Measurements from ENCODE around the gene TNS3. TPM values are rescaled to one million over a fixed set of nuclear protein-coding genes. Genes with fewer than 3 reads are reported as not detected.

Gene TNS3
- total RNA-seq, 2 experiments from 2014 or later = 0.12 to 0.19 TPM

DNA sequence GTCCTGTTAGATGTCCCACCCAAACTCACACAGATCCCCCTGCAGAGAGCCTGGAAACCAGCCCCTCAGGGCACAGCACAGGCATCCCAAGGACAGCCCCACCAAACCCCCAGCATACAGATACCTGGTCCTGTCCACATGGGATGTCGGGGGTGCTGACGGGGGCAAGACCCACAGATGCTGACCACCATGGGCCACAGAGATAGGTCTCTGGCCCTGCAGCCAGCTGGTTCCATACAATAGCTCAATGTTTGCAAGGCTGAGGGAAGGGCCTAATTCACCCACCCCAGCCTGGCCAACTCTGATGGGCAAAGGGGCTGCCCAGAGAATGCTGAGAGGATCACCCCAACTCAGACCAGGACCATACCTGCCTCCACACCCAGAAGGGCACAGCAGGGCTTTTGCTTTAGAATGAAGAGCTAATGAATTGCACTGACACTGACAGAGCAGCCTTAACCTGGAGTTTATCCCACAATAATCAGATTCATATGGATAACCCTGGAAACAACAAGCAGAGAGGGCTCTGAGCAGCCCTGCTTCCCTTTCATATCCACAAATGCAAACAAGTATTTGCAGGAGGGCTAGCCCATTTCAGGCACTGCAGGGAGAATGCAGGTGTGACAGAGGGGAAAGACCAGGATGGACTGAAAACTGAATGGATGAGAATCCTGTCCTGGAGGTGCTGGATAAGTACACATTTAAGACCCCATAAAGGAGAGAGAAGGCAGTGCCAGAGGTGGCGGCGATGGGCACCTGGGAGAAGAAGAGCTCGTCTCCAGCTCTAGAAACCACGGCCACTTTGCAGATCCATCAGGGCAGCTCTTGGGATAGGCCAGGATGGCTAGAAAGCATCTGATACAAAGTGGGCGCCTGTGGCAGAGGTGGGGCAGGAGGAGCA lies 126.7 kb downstream of the TNS3 start:
- no peaks in the 10 kb centered on the region for H3K9me3 Mint-ChIP-seq
- CTCF ChIA-PET = no interaction called here

GRCh38 chr7:47454069-47454973 lies 127.6 kb downstream of the TNS3 start:
- Mint-ChIP-seq H3K36me3 (ENCODE audit: low read depth) (no peaks in the 10 kb centered on the region), H3K27me3 (ENCODE audit: low read depth) (no peaks in the 10 kb centered on the region), H3K4me3 (no peak overlapping the region), H3K27ac (no peak overlapping the region), H3K4me1 (ENCODE audit: low read depth) (no peaks in the 10 kb centered on the region), H3K9me3 (no peaks in the 10 kb centered on the region)
- intact Hi-C loops (cut with micrococcal nuclease) = no loop called here
- no peak for DNase-seq
- CTCF ChIA-PET = no interaction called here

More for the DNA sequence above, 126.7 kb downstream of the TNS3 start:
- intact Hi-C loops (cut with micrococcal nuclease) = no loop called here
- no peaks in the 10 kb centered on the region for H3K36me3 Mint-ChIP-seq (ENCODE audit: low read depth)
- no peaks in the 10 kb centered on the region for H3K27me3 Mint-ChIP-seq (ENCODE audit: low read depth)
- H3K27ac Mint-ChIP-seq = no peak overlapping the region
- no peaks in the 10 kb centered on the region for H3K4me1 Mint-ChIP-seq (ENCODE audit: low read depth)
- H3K4me3 Mint-ChIP-seq = no peak overlapping the region
- DNase-seq = no peak

- no peaks in the 10 kb centered on the region for H3K4me1 Mint-ChIP-seq (ENCODE audit: low read depth)
- no peaks in the 10 kb centered on the region for H3K9me3 Mint-ChIP-seq
- intact Hi-C loops (cut with micrococcal nuclease) = no loop called here
- no peaks in the 10 kb centered on the region for H3K36me3 Mint-ChIP-seq (ENCODE audit: low read depth)
- CTCF ChIA-PET = no interaction called here
- no peaks in the 10 kb centered on the region for H3K27me3 Mint-ChIP-seq (ENCODE audit: low read depth)
- no peak for DNase-seq
- H3K27ac Mint-ChIP-seq = no peak overlapping the region
- H3K4me3 Mint-ChIP-seq = no peak overlapping the region
Observed at GRCh38 chr7:47453093-47454061, 128.5 kb downstream of the TNS3 start.

DNA sequence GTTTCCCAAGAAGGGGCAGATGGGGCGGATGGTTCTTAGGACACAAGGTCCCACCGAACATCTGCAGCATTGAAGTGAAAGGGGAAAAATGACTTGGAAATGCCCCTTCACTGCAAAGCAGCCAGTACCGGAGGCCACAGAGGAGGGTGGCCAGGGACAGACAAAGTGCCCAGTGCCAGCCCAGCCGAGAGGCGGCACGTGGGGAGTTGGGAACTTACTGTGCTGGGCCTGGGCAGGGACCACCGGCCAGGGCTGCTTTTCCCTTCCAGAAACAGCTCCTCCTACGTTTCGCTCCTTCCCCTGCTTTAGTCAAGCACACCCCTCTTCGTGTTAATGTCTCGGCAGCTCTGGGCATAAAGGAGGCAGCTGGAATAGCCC lies 129.2 kb downstream of the TNS3 start:
- DNase-seq = no peak
- H3K36me3 Mint-ChIP-seq (ENCODE audit: low read depth) = no peaks in the 10 kb centered on the region
- no peak overlapping the region for H3K27ac Mint-ChIP-seq
- intact Hi-C loops (cut with micrococcal nuclease) = no loop called here
- no peaks in the 10 kb centered on the region for H3K4me1 Mint-ChIP-seq (ENCODE audit: low read depth)
- CTCF ChIA-PET = interaction anchor here (0.6 kb wide), 2 partner anchors 11 to 57 kb away, joined by 3 to 4 read pairs; no protein-coding TSS in a partner anchor
- no peak overlapping the region for H3K4me3 Mint-ChIP-seq
- no peaks in the 10 kb centered on the region for H3K9me3 Mint-ChIP-seq
- H3K27me3 Mint-ChIP-seq (ENCODE audit: low read depth) = no peaks in the 10 kb centered on the region

DNA sequence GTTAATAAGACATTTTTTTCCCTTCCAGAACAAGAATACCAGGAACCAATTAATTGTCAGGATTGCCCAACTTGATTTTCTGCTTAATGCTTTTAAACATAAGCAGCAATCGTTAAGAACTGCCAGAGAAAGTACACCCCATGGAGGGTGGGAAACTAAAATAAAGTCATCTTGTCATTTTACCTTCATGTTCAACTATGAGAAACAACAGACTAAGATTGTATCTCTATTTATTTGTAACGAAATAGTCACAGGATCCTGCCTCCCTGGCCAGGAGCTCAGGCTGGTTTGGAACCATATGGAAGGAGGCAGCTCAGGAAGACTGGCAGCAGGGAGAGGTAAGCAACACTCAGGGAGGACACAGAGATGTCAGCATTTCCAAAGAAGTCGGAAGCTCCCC lies 129.6 kb downstream of the TNS3 start:
- no peaks in the 10 kb centered on the region for H3K4me1 Mint-ChIP-seq (ENCODE audit: low read depth)
- CTCF ChIA-PET = interaction anchor here (0.6 kb wide), 2 partner anchors 12 to 57 kb away, joined by 3 to 4 read pairs; no protein-coding TSS in a partner anchor
- no peaks in the 10 kb centered on the region for H3K9me3 Mint-ChIP-seq

DNA sequence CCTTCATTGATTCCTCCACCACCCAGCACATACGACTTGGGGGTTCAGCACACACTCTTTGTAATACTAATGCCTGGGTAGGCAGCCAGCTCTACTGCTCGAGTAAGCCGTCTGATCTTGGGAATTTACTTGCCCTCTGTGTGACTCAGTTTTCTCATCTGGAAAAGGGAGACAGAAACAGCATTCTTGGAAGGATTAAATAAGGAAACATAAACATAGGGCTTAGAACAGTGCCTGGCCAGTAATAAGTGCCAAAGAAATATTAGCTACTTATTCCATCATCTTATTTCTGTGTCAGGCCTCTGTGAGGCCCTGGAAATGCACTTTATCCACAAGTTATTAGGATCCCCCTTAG lies 130.1 kb downstream of the TNS3 start:
- CTCF ChIA-PET = interaction anchor here (0.6 kb wide), 1 partner anchor 12 kb away, joined by 3 read pairs; no protein-coding TSS in a partner anchor
- no peak overlapping the region for H3K27ac Mint-ChIP-seq
- intact Hi-C loops (cut with micrococcal nuclease) = no loop called here
- no peaks in the 10 kb centered on the region for H3K4me1 Mint-ChIP-seq (ENCODE audit: low read depth)
- no peak for DNase-seq
- H3K36me3 Mint-ChIP-seq (ENCODE audit: low read depth) = no peaks in the 10 kb centered on the region
- H3K27me3 Mint-ChIP-seq (ENCODE audit: low read depth) = no peaks in the 10 kb centered on the region
- no peak overlapping the region for H3K4me3 Mint-ChIP-seq
- no peaks in the 10 kb centered on the region for H3K9me3 Mint-ChIP-seq

More for the DNA sequence above, 129.6 kb downstream of the TNS3 start:
- H3K27ac Mint-ChIP-seq = no peak overlapping the region
- intact Hi-C loops (cut with micrococcal nuclease) = no loop called here
- no peaks in the 10 kb centered on the region for H3K27me3 Mint-ChIP-seq (ENCODE audit: low read depth)
- H3K4me3 Mint-ChIP-seq = no peak overlapping the region
- no peaks in the 10 kb centered on the region for H3K36me3 Mint-ChIP-seq (ENCODE audit: low read depth)
- DNase-seq = no peak

GRCh38 chr7:47449810-47450590 lies 131.9 kb downstream of the TNS3 start:
- CTCF ChIA-PET = interaction anchor here (1.2 kb wide), 1 partner anchor 184 kb away, joined by 4 read pairs; no protein-coding TSS in a partner anchor
- Mint-ChIP-seq H3K4me1 (ENCODE audit: low read depth) (no peaks in the 10 kb centered on the region), H3K4me3 (no peak overlapping the region), H3K27me3 (ENCODE audit: low read depth) (no peaks in the 10 kb centered on the region), H3K9me3 (no peaks in the 10 kb centered on the region), H3K27ac (no peak overlapping the region), H3K36me3 (ENCODE audit: low read depth) (no peaks in the 10 kb centered on the region)
- intact Hi-C loops (cut with micrococcal nuclease) = no loop called here
- no peak for DNase-seq

- Mint-ChIP-seq H3K36me3 (ENCODE audit: low read depth) (no peaks in the 10 kb centered on the region), H3K27ac (no peak overlapping the region), H3K4me3 (no peak overlapping the region), H3K9me3 (no peaks in the 10 kb centered on the region), H3K27me3 (ENCODE audit: low read depth) (no peaks in the 10 kb centered on the region), H3K4me1 (ENCODE audit: low read depth) (no peaks in the 10 kb centered on the region)
- DNase-seq = no peak
- CTCF ChIA-PET = no interaction called here
- intact Hi-C loops (cut with micrococcal nuclease) = no loop called here
Observed at GRCh38 chr7:47448971-47449370, 132.9 kb downstream of the TNS3 start.

- Mint-ChIP-seq H3K27ac (no peak overlapping the region), H3K4me3 (no peak overlapping the region), H3K4me1 (ENCODE audit: low read depth) (no peaks in the 10 kb centered on the region), H3K36me3 (ENCODE audit: low read depth) (no peaks in the 10 kb centered on the region), H3K27me3 (ENCODE audit: low read depth) (no peaks in the 10 kb centered on the region), H3K9me3 (no peaks in the 10 kb centered on the region)
- CTCF ChIA-PET = interaction anchor here (0.6 kb wide), 1 partner anchor 1399 kb away, joined by 3 read pairs; no protein-coding TSS in a partner anchor
- no peak for DNase-seq
- intact Hi-C loops (cut with micrococcal nuclease) = no loop called here
Observed at GRCh38 chr7:47447621-47448349, 134.1 kb downstream of the TNS3 start.

DNA sequence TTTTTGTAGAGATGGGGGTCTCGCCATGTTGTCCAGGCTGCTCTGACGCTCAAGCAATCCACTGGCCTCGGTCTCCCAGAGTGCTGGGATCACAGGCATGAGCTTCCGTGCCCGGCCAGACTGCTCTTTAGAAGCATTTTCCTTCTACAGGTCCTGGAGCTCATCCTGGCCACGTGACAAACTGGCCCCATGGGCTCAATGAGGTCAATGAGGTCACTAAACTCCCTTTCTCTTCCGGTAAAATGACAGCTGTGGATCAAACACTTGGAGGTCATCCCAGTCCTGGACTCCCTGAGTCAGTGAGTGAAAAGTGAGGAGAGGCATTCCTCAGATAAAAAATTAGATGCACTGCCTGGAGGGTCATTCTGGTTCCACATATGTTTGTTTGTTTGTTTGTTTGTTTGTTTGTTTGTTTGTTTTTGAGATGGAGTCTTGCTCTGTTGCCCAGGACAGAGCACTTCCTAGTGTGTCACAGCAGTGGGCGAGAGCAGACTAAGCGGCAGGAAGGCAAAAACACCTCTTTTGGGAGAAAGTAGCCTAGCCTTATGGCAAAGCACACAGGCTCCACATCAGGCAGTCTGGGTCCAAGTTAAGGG lies 134.9 kb downstream of the TNS3 start:
- CTCF ChIA-PET = no interaction called here
- Mint-ChIP-seq H3K36me3 (ENCODE audit: low read depth) (no peaks in the 10 kb centered on the region), H3K4me3 (no peak overlapping the region), H3K9me3 (no peaks in the 10 kb centered on the region), H3K27ac (no peak overlapping the region), H3K27me3 (ENCODE audit: low read depth) (no peaks in the 10 kb centered on the region), H3K4me1 (ENCODE audit: low read depth) (no peaks in the 10 kb centered on the region)
- intact Hi-C loops (cut with micrococcal nuclease) = no loop called here
- no peak for DNase-seq
